NB4 (cell line): ENCODE measurements around the gene GNA15.

ENCODE experiments used
- CTCF ChIP-seq: IDR thresholded peaks from one replicate; pipeline ENCODE4 v1.5.1; 2012; ENCODE audit warnings: low read depth, low read length
- POLR2A ChIP-seq: IDR thresholded peaks from 2 replicates; pipeline ENCODE4 v1.6.1; 2011; ENCODE audit warnings: mild to moderate bottlenecking; ENCODE audit not compliant: insufficient read length; ENCODE audit errors: extremely low read depth

GRCh38 chr19:3145909-3146676 is 10.3 kb downstream of the GNA15 start:
- TF ChIP-seq CTCF (no peak), POLR2A (no peak)
